Ovary (tissue), 3 donors: ENCODE data around the gene EDAR.

ENCODE experiments used
- EP300 ChIP-seq: sonication (generic); formaldehyde crosslinking; IDR thresholded peaks from one replicate; pipeline ENCODE4 v1.6.1; 2017; ENCODE audit warnings: antibody characterized with exemption
- POLR2A ChIP-seq: fragments of 450-650 bp; IDR thresholded peaks from one replicate; pipeline ENCODE4 v1.6.1; 2017; ENCODE audit warnings: antibody characterized with exemption, mild to moderate bottlenecking, moderate library complexity
- TF ChIP-seq, protein P1 (sequence below), 3 donors: fragments of 450-650 bp in 2 of 3; fragments of 200-600 bp in 1 of 3; IDR thresholded peaks; one replicate each; pipeline versions ENCODE4 v1.5.1 to v1.8.0; 2016 to 2022; ENCODE audit warnings: antibody characterized with exemption in 3 of 3, mild to moderate bottlenecking in 1 of 3
- donor health status: DM: no; HTN: no; CAD: no.

DNA sequence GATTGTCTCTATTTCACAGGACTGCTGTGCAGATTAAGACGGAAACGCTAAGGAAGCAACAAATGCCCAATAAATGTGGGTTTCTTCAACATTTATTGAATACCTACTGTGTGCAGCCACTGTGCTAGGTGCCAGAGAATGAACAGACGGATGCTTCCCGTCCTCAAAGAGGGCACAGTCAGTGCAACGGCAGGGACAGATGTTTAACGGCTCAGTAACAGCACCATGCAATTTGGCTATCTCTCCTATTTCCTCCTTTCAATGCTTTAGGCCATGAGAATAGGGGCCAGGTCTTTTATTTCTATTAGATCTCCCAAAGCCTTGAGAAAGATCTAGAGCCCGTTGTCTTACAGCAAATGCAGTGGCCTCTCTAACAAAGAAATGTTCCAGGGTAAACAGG, 7.2 kb downstream of the EDAR start:
- TF ChIP-seq, protein P1, sequence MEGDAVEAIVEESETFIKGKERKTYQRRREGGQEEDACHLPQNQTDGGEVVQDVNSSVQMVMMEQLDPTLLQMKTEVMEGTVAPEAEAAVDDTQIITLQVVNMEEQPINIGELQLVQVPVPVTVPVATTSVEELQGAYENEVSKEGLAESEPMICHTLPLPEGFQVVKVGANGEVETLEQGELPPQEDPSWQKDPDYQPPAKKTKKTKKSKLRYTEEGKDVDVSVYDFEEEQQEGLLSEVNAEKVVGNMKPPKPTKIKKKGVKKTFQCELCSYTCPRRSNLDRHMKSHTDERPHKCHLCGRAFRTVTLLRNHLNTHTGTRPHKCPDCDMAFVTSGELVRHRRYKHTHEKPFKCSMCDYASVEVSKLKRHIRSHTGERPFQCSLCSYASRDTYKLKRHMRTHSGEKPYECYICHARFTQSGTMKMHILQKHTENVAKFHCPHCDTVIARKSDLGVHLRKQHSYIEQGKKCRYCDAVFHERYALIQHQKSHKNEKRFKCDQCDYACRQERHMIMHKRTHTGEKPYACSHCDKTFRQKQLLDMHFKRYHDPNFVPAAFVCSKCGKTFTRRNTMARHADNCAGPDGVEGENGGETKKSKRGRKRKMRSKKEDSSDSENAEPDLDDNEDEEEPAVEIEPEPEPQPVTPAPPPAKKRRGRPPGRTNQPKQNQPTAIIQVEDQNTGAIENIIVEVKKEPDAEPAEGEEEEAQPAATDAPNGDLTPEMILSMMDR (IDR thresholded peaks at IDR 0.05): no peak
- TF ChIP-seq EP300 (no peak), POLR2A (no peak)
